CD4-positive, alpha-beta T cell treated with Interleukin-6 at 100 ng/mL for 8 hours (primary cell): ENCODE results near the gene TCEAL6.
A peak's percentile ranks its signal among the peaks of the same experiment; 100 is the strongest.
"Not testable (repeated sequence)": the region's sequence is repeated elsewhere in the genome, so short reads cannot be mapped to it uniquely, and the experiment has no call there.

Experiments used
- DNase-seq: peaks from one replicate; pipeline ENCODE4 v3.0.0-alpha.2; 2020; ENCODE audit warnings: mixed read lengths, low spot score

TCEAL6 gene

GRCh38 chrX:102142274-102142673, at the start of gene TCEAL6:
TSS of gene TCEAL6 (minus strand) at chrX:102142481.
- DNase-seq, result not testable (repeated sequence)

DNA sequence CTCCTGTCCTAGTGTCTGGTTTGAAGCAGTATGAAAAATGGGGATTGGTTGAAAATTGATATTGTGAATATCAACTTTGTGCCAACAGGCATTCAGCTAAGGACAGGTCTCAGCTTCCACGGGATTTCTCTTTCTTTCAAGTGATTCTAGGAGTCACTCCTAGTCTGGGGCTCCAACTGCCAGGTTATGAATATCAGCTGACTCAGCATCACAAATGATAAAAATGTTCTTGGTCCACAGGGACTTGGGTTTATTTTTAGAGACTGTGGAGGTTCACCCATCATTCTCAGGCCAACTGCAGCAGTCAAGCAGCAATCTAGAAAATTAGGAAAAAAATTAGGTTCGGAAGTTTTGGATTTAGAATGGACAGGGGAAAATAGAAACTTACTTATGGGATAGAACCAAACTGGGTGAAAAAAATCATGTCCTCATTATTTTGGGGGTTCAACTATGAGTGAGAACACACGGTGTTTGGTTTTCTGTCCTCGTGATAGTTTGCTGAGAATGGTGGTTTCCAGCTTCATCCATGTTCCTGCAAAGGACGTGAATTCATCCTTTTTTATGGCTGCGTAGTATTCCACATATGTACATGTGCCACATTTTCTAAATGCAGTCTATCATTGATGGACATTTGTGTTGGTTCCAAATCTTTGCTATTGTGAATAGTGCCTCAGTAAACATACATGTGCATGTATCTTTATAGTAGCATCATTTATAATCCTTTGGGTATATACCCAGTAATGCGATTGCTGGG, 43.9 kb upstream of the TCEAL6 start:
- no peak for DNase-seq

- peak; percentile 67 for DNase-seq
Measured at GRCh38 chrX:102155806-102156179, 13.5 kb upstream of the TCEAL6 start, which contains the start of gene BEX5. TSS of gene BEX5 (minus strand) at chrX:102155977. CDS start at chrX:102154265, 1,712 bp downstream.

GRCh38 chrX:102154900-102155805, 12.9 kb upstream of the TCEAL6 start:
- DNase-seq, result peak; percentile 3

DNA sequence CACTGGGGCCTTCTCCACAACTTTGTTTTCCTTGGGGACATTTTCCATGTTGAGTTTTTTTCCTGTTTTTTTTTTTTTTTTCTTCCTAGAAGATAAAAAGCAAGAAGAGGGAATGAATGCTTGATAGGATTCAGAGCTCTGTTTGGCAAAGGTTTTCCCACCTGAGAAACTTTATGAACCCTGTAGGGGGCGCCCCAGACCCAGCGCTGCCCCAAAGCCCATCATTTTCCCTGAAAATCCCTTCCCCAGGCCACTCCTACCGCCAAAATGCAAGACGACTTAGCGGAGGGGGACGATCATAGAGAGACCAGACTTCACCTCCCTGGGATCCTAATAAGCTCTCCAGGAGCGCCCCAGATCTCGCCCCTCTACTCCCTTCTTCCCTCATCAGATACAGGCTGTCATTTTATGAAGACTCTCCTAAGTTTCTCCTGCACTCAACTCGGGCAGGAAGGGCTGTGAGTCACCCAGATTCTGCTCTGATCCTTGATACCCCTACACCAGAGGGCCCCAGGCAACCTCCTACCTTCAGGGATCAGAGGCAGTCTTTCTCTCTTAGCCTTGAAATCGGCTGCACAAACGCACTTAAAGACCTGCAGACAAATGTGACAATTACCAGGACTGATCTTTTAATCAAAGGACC, 12.1 kb upstream of the TCEAL6 start:
- no peak for DNase-seq

DNA sequence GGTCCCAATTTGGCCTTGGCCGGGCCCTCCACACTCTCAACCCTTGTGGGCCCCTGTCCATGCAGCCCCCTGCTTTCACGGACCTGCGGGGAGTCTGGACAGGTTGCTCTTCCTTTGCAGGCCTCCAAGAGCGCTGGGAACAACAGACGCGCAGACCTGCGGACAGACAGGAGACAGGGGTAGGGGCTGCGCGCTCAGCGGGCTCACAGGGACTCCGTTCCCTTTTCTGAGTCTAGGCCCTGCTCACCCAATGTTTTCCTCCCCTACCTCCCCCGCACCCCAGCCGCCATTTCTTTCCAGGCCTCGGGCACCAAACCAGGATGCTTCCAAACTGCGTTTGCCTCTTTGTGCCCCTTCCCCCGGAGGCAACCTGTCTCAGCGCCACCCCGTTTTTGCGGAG, 650 bp downstream of the TCEAL6 start:
- DNase-seq, result not testable (repeated sequence)

DNA sequence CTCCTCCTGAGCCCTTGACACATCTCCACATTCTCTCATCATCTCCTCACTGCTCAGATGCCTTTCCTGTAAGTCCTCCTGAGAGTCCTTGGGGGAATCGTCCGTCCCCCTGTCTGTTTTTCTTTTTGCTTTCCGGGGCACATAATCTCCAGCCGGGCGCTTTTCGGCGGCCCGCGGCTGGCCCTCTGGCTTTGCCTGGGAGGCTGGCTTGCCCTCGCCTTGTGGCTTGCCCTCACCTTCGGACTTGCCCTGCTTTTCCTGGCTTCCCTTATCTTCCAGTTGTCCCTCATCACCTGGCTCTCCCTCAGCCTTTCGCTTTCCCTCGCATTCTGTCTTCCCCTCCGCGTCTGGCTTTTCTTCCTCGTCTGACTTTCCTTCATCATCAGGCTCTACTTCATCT, 1.4 kb downstream of the TCEAL6 start:
- not testable (repeated sequence) for DNase-seq

- DNase-seq, result no peak
Measured at GRCh38 chrX:102138064-102138463, 4.2 kb downstream of the TCEAL6 start.

DNA sequence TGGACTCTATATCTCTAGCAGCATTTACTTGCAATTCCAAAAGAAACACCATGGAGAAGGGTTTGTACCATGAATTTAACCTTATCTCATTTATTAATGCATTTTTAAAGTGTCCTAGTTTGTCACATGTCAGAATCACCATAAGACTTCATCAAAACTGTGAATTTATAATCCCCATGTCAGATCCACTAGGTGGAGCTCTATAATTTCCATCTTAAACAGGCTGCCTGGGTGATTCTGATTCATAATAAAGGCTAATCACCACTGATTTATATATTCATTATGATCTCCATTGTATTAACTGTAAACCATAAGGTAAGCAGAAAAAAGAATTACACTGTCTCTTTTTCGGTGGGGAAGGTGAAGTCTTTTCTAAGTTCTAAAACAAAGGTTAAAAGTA, 12.8 kb downstream of the TCEAL6 start:
- DNase-seq, result no peak

- no peak for DNase-seq
Measured at GRCh38 chrX:102126863-102127262, 15.4 kb downstream of the TCEAL6 start.

- DNase-seq, result not testable (repeated sequence)
Measured at GRCh38 chrX:102126080-102126818, 16.0 kb downstream of the TCEAL6 start.

GRCh38 chrX:102125436-102125835, 16.8 kb downstream of the TCEAL6 start, which contains the start of gene TCEAL2:
TSS of gene TCEAL2 (plus strand) at chrX:102125679. CDS start at chrX:102126831, 1,152 bp downstream.
- DNase-seq, result not testable (repeated sequence)

DNA sequence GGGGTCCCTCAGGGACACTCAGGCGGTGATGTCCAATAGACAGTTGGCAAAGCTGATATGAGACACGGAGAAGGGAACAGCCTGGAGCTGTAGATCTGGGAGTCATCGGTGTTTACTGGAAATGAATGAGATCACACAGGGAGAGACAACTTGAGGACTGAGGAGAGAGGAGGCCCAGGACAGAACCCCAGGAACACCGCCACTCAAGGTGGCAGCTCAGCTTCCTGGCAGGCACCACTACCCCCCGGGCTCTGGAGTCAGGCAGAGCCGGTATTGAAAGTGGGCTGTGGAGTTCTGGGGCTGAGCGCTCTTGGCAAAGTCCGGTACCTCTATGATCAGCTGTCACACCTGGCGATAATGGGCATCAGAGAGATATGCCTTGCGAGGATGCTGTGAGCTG, 17.3 kb downstream of the TCEAL6 start:
- DNase-seq, result not testable (repeated sequence)

DNA sequence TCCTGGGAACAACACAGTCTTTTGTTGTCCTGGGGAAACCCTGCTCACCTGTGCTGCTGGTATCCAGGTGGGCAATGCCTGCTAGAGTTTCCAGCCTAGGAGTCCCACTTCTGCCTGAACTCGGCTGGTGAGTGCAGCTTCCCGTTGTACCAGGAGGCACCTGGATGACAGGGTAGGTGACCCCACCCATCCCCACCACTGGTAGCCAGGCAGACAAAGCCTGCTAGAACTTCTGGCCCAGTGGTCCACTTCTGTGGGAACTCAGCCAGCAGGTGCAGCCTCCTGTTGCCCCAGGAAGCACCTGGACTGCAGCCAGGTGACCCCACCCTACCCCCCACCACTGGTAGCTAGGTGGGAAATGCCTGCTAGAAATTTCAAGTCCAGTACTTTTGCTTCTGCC, 26.5 kb downstream of the TCEAL6 start:
- no peak for DNase-seq

GRCh38 chrX:102113367-102113766, 28.9 kb downstream of the TCEAL6 start:
- DNase-seq, result no peak
